H1 (cell line): ENCODE data around the gene ASTN2.

ENCODE experiments used
- EP300 ChIP-seq, 2 experiments: IDR thresholded peaks; 1 replicate in 1 of 2; 2 replicates in 1 of 2; pipeline ENCODE4 v1.6.1; 2011 to 2012; ENCODE audit warnings: low read depth in 2 of 2, low read length in 2 of 2, mild to moderate bottlenecking in 2 of 2, borderline replicate concordance in 1 of 2, inconsistent platforms in 1 of 2, moderate library complexity in 1 of 2
- HDAC6 ChIP-seq: IDR thresholded peaks from one replicate; pipeline ENCODE4 v1.7.1; 2012; ENCODE audit warnings: low read depth, mild to moderate bottlenecking, inconsistent platforms, low read length, moderate library complexity
- POLR2A ChIP-seq, 2 experiments: IDR thresholded peaks; 1 replicate in 1 of 2; 2 replicates in 1 of 2; pipeline ENCODE4 v1.6.1; 2011; ENCODE audit warnings: low read depth in 2 of 2, low read length in 2 of 2, mild to moderate bottlenecking in 2 of 2; ENCODE audit errors: control extremely low read depth in 1 of 2
- SAP30 ChIP-seq: fragments of 300-600 bp; sonication (generic); IDR thresholded peaks from 2 replicates; pipeline ENCODE4 v1.7.1; 2012; ENCODE audit warnings: low read length, moderate library complexity, mild to moderate bottlenecking, inconsistent platforms; ENCODE audit not compliant: insufficient read depth, insufficient replicate concordance
- SIN3A ChIP-seq, 2 experiments: IDR thresholded peaks in 1 of 2; conservative IDR thresholded peaks in 1 of 2; 2 replicates each; pipeline ENCODE4 v1.6.1; 2011 to 2012; ENCODE audit warnings: low read length in 2 of 2, improper control_type of control experiment in 1 of 2, low read depth in 1 of 2, mild to moderate bottlenecking in 1 of 2
- SP1 ChIP-seq: IDR thresholded peaks from 2 replicates; pipeline ENCODE4 v1.6.1; 2011; ENCODE audit warnings: low read depth, low read length
- TAF1 ChIP-seq: IDR thresholded peaks from 2 replicates; pipeline ENCODE4 v1.6.1; 2011; ENCODE audit warnings: mild to moderate bottlenecking, low read depth, low read length
- TAF7 ChIP-seq: optimal IDR thresholded peaks from 2 replicates; pipeline ENCODE3; 2011; ENCODE audit warnings: low read depth, mild to moderate bottlenecking, inconsistent platforms, low read length, moderate library complexity, borderline replicate concordance
- TBP ChIP-seq: IDR thresholded peaks from 2 replicates; pipeline ENCODE4 v1.6.1; 2011; ENCODE audit warnings: low read depth, low read length, improper control_type of control experiment
- ZNF274 ChIP-seq: IDR thresholded peaks from 2 replicates; pipeline ENCODE4 v1.7.0; 2012; ENCODE audit warnings: low read length, borderline replicate concordance; ENCODE audit errors: extremely low read depth
- TF ChIP-seq, protein P1 (sequence below), 3 experiments: IDR thresholded peaks; 1 replicate in 2 of 3; 2 replicates in 1 of 3; pipeline versions ENCODE4 v1.5.1 to v1.6.1; 2011; ENCODE audit warnings: low read length in 3 of 3, mild to moderate bottlenecking in 3 of 3, inconsistent platforms in 2 of 3, low read depth in 1 of 3, moderate library complexity in 1 of 3; ENCODE audit not compliant: insufficient read depth in 1 of 3; ENCODE audit errors: control extremely low read depth in 1 of 3
- TF ChIP-seq, protein P2 (sequence below): IDR thresholded peaks from 2 replicates; pipeline ENCODE4 v1.6.1; 2012; ENCODE audit warnings: low read length, inconsistent platforms

DNA sequence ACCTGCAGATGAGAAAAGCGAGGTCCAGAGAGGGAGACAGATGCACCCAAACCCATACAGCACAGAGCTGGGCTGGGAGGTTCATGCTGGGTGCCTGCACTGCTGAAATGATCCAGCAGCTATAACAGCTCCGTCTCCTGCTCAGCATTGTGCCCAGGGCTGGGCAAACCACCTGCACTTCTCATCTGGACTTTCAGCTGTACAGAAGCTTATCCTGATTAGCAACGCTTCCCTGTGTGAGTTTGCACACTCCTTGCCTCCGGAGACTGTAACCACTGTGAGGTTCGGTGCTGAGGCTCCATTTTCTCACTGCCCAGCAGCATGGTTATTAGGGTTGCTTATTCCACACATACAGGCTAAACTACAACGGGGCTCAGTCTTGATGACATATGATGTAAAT, 326.1 kb downstream of the ASTN2 start:
- TF ChIP-seq, protein P1, sequence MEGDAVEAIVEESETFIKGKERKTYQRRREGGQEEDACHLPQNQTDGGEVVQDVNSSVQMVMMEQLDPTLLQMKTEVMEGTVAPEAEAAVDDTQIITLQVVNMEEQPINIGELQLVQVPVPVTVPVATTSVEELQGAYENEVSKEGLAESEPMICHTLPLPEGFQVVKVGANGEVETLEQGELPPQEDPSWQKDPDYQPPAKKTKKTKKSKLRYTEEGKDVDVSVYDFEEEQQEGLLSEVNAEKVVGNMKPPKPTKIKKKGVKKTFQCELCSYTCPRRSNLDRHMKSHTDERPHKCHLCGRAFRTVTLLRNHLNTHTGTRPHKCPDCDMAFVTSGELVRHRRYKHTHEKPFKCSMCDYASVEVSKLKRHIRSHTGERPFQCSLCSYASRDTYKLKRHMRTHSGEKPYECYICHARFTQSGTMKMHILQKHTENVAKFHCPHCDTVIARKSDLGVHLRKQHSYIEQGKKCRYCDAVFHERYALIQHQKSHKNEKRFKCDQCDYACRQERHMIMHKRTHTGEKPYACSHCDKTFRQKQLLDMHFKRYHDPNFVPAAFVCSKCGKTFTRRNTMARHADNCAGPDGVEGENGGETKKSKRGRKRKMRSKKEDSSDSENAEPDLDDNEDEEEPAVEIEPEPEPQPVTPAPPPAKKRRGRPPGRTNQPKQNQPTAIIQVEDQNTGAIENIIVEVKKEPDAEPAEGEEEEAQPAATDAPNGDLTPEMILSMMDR (IDR thresholded peaks at IDR 0.05; ENCODE audit: control extremely low read depth in 1 of 3, insufficient read depth in 1 of 3, low read depth in 1 of 3, low read length in 3 of 3) = no peak
- TF ChIP-seq SP1 = no peak
- TF ChIP-seq TAF1 = no peak
- no peak for TF ChIP-seq SIN3A (conservative IDR thresholded peaks at IDR 0.05 in 1 of 2, IDR thresholded peaks at IDR 0.05 in 1 of 2; ENCODE audit: low read depth in 1 of 2, low read length in 2 of 2)
- no peak for TF ChIP-seq EP300 (IDR thresholded peaks at IDR 0.05; ENCODE audit: borderline replicate concordance in 1 of 2, low read depth in 2 of 2, low read length in 2 of 2)
- TF ChIP-seq POLR2A (IDR thresholded peaks at IDR 0.05; ENCODE audit: control extremely low read depth in 1 of 2, low read depth in 2 of 2, low read length in 2 of 2) = no peak
- TF ChIP-seq, protein P2, sequence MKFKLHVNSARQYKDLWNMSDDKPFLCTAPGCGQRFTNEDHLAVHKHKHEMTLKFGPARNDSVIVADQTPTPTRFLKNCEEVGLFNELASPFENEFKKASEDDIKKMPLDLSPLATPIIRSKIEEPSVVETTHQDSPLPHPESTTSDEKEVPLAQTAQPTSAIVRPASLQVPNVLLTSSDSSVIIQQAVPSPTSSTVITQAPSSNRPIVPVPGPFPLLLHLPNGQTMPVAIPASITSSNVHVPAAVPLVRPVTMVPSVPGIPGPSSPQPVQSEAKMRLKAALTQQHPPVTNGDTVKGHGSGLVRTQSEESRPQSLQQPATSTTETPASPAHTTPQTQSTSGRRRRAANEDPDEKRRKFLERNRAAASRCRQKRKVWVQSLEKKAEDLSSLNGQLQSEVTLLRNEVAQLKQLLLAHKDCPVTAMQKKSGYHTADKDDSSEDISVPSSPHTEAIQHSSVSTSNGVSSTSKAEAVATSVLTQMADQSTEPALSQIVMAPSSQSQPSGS = no peak
- no peak for TF ChIP-seq ZNF274
- no peak for TF ChIP-seq TBP
- no peak for TF ChIP-seq TAF7
- no peak for TF ChIP-seq HDAC6
- no peak for TF ChIP-seq SAP30
